ENCODE data around the gene HTR6. TPM values are rescaled to one million over a fixed set of nuclear protein-coding genes. Genes with fewer than 3 reads are reported as not detected.

HTR6 gene
- total RNA-seq, 4 donors from 2014 or later = not detected

- Histone ChIP-seq H3K27me3 (no peaks in the 10 kb centered on the region), H3K4me1 (no peaks in the 10 kb centered on the region), H3K9me3 (no peaks in the 10 kb centered on the region), H3K27ac (replicated peaks in 1 of 4) (no peak overlapping the region), H3K36me3 (peaks cover 14 to 54% (median 22%) of the 10 kb centered on the region in 4 donors), H3K4me3 (no peak overlapping the region)
- TF ChIP-seq EP300 (IDR thresholded peaks at IDR 0.05) = no peak
- TF ChIP-seq POLR2AphosphoS5 (IDR thresholded peaks at IDR 0.05) = no peak
- TF ChIP-seq POLR2A (IDR thresholded peaks at IDR 0.05; ENCODE audit: low read depth) = no peak
- TF ChIP-seq CTCF (IDR thresholded peaks at IDR 0.05) = no peak
- 66% methylated on average over 4 of the region's 7 CpGs for WGBS
- DNase-seq (ENCODE audit: extremely low spot score) = no peak
- intact Hi-C loops (cut with DNase I) = no loop called here
Measured at GRCh38 chr1:19682901-19683300, 18.2 kb downstream of the HTR6 start.

GRCh38 chr1:19683351-19683750 is 18.7 kb downstream of the HTR6 start:
- peaks cover 15 to 58% (median 24%) of the 10 kb centered on the region in 4 donors for H3K36me3 ChIP-seq
- no peaks in the 10 kb centered on the region for H3K27me3 ChIP-seq
- no peak overlapping the region for H3K4me3 ChIP-seq
- TF ChIP-seq POLR2AphosphoS5 (IDR thresholded peaks at IDR 0.05) (no peak), EP300 (IDR thresholded peaks at IDR 0.05) (no peak), CTCF (IDR thresholded peaks at IDR 0.05) (no peak), POLR2A (IDR thresholded peaks at IDR 0.05; ENCODE audit: low read depth) (no peak)
- H3K9me3 ChIP-seq = no peaks in the 10 kb centered on the region
- WGBS = 85% methylated on average over 8 of the region's 8 CpGs
- H3K4me1 ChIP-seq = no peaks in the 10 kb centered on the region
- intact Hi-C loops (cut with DNase I) = no loop called here
- DNase-seq (ENCODE audit: extremely low spot score) = no peak
- no peak overlapping the region for H3K27ac ChIP-seq (replicated peaks in 1 of 4)

GRCh38 chr1:19684677-19685076 is 20.0 kb downstream of the HTR6 start:
- Histone ChIP-seq H3K4me3 (no peak overlapping the region), H3K4me1 (peaks cover 0 to 4% (median 0%) of the 10 kb centered on the region in 4 donors), H3K27me3 (no peaks in the 10 kb centered on the region), H3K27ac (replicated peaks in 1 of 4) (no peak overlapping the region), H3K9me3 (no peaks in the 10 kb centered on the region), H3K36me3 (peaks cover 15 to 71% (median 31%) of the 10 kb centered on the region in 4 donors)
- 91% methylated on average over 2 of the region's 2 CpGs for WGBS
- DNase-seq (ENCODE audit: extremely low spot score) = no peak
- TF ChIP-seq POLR2A (IDR thresholded peaks at IDR 0.05; ENCODE audit: low read depth) = no peak
- TF ChIP-seq POLR2AphosphoS5 (IDR thresholded peaks at IDR 0.05) = no peak
- no peak for TF ChIP-seq CTCF (IDR thresholded peaks at IDR 0.05)
- TF ChIP-seq EP300 (IDR thresholded peaks at IDR 0.05) = no peak
- intact Hi-C loops (cut with DNase I) = no loop called here

- Histone ChIP-seq H3K36me3 (peaks cover 15 to 85% (median 39%) of the 10 kb centered on the region in 4 donors), H3K4me1 (peaks cover 0 to 4% (median 0%) of the 10 kb centered on the region in 4 donors)
Measured at GRCh38 chr1:19685994-19686393, 21.3 kb downstream of the HTR6 start.

GRCh38 chr1:19687414-19687813 is 22.7 kb downstream of the HTR6 start:
- Histone ChIP-seq H3K4me3 (no peak overlapping the region), H3K36me3 (peaks cover 15 to 89% (median 47%) of the 10 kb centered on the region in 4 donors), H3K27me3 (no peaks in the 10 kb centered on the region), H3K27ac (replicated peaks in 1 of 4) (no peak overlapping the region), H3K9me3 (no peaks in the 10 kb centered on the region), H3K4me1 (peaks cover 0 to 4% (median 0%) of the 10 kb centered on the region in 4 donors)
- WGBS = 80% methylated on average over 1 of the region's 1 CpG
- intact Hi-C loops (cut with DNase I) = no loop called here
- DNase-seq (ENCODE audit: extremely low spot score) = no peak
- TF ChIP-seq EP300 (IDR thresholded peaks at IDR 0.05) (no peak), POLR2A (IDR thresholded peaks at IDR 0.05; ENCODE audit: low read depth) (no peak), CTCF (IDR thresholded peaks at IDR 0.05) (no peak), POLR2AphosphoS5 (IDR thresholded peaks at IDR 0.05) (no peak)

More at GRCh38 chr1:19685994-19686393, 21.3 kb downstream of the HTR6 start:
- Histone ChIP-seq H3K27me3 (no peaks in the 10 kb centered on the region), H3K27ac (replicated peaks in 1 of 4) (no peak overlapping the region), H3K9me3 (no peaks in the 10 kb centered on the region), H3K4me3 (no peak overlapping the region)
- no peak for TF ChIP-seq POLR2AphosphoS5 (IDR thresholded peaks at IDR 0.05)
- TF ChIP-seq EP300 (IDR thresholded peaks at IDR 0.05) = no peak
- no peak for TF ChIP-seq POLR2A (IDR thresholded peaks at IDR 0.05; ENCODE audit: low read depth)
- 83% methylated on average over 9 of the region's 9 CpGs for WGBS
- no peak for DNase-seq (ENCODE audit: extremely low spot score)
- intact Hi-C loops (cut with DNase I) = no loop called here

Data from esophagus muscularis mucosa (tissue), 4 donors.